ENCODE results near the gene SPTBN4.

DNA sequence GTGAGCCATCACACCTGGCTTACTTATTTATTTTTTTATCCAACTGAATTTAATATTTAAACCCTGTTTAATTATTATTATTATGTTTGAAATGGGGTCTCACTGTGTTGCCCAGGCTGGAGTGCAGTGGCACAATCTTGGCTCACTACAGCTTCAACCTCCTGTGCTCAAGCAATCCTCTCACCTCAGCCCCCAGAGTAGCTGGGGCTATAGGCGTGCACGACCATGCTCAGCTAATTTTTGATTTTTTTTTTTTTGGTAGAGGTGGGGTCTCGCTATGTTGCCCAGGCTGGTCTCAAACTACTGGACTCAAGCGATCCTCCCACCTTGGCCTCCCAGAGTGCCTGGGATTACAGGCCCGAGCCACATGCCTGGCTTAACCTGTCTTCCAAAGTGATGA is 32.5 kb downstream of the SPTBN4 start:
- TF ChIP-seq, protein P1, sequence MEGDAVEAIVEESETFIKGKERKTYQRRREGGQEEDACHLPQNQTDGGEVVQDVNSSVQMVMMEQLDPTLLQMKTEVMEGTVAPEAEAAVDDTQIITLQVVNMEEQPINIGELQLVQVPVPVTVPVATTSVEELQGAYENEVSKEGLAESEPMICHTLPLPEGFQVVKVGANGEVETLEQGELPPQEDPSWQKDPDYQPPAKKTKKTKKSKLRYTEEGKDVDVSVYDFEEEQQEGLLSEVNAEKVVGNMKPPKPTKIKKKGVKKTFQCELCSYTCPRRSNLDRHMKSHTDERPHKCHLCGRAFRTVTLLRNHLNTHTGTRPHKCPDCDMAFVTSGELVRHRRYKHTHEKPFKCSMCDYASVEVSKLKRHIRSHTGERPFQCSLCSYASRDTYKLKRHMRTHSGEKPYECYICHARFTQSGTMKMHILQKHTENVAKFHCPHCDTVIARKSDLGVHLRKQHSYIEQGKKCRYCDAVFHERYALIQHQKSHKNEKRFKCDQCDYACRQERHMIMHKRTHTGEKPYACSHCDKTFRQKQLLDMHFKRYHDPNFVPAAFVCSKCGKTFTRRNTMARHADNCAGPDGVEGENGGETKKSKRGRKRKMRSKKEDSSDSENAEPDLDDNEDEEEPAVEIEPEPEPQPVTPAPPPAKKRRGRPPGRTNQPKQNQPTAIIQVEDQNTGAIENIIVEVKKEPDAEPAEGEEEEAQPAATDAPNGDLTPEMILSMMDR (IDR thresholded peaks at IDR 0.05) = no peak
- TF ChIP-seq POLR2AphosphoS5 (IDR thresholded peaks at IDR 0.05) = no peak
- no peak for TF ChIP-seq POLR2A (IDR thresholded peaks at IDR 0.05)
- no peak for TF ChIP-seq EP300 (IDR thresholded peaks at IDR 0.05)
